Nephron (organoid): ENCODE results near the gene NPPB.

Experiments
- H3K27ac Mint-ChIP-seq, 3 experiments: 2 replicates each; pipeline ENCODE4 v1.8.0; 2020; ENCODE audit warnings: mixed read lengths in 3 of 3, mild to moderate bottlenecking in 2 of 3, moderate library complexity in 1 of 3
- H3K27me3 Mint-ChIP-seq: 2 replicates; pipeline ENCODE4 v1.8.0; 2021; ENCODE audit warnings: low read depth, mild to moderate bottlenecking, moderate library complexity, mixed read lengths
- H3K36me3 Mint-ChIP-seq: 2 replicates; pipeline ENCODE4 v1.8.0; 2020; ENCODE audit warnings: low read depth, mixed read lengths
- H3K4me1 Mint-ChIP-seq: 2 replicates; pipeline ENCODE4 v1.8.0; 2020; ENCODE audit warnings: mixed read lengths
- H3K4me3 Mint-ChIP-seq, 3 experiments: 2 replicates each; pipeline ENCODE4 v1.8.0; 2020; ENCODE audit warnings: mild to moderate bottlenecking in 3 of 3, mixed read lengths in 3 of 3, moderate library complexity in 2 of 3
- H3K9me3 Mint-ChIP-seq: 2 replicates; pipeline ENCODE4 v1.8.0; 2020; ENCODE audit warnings: mixed read lengths
- TF ChIP-seq, protein P1 (sequence below), 3 experiments: fragments of 200-600 bp; sonication (generic); IDR thresholded peaks; one replicate each; pipeline ENCODE4 v1.5.0; 2021; ENCODE audit warnings: antibody characterized with exemption in 3 of 3; ENCODE audit not compliant: unreplicated experiment in 3 of 3

Gene NPPB

GRCh38 chr1:11891433-11892186 is 32.9 kb upstream of the NPPB start:
- no peak overlapping the region for H3K4me3 Mint-ChIP-seq
- no peak overlapping the region for H3K27ac Mint-ChIP-seq
- TF ChIP-seq, protein P1, sequence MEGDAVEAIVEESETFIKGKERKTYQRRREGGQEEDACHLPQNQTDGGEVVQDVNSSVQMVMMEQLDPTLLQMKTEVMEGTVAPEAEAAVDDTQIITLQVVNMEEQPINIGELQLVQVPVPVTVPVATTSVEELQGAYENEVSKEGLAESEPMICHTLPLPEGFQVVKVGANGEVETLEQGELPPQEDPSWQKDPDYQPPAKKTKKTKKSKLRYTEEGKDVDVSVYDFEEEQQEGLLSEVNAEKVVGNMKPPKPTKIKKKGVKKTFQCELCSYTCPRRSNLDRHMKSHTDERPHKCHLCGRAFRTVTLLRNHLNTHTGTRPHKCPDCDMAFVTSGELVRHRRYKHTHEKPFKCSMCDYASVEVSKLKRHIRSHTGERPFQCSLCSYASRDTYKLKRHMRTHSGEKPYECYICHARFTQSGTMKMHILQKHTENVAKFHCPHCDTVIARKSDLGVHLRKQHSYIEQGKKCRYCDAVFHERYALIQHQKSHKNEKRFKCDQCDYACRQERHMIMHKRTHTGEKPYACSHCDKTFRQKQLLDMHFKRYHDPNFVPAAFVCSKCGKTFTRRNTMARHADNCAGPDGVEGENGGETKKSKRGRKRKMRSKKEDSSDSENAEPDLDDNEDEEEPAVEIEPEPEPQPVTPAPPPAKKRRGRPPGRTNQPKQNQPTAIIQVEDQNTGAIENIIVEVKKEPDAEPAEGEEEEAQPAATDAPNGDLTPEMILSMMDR (IDR thresholded peaks at IDR 0.05; ENCODE audit: unreplicated experiment in 3 of 3), result no peak
- H3K9me3 Mint-ChIP-seq, result no peaks in the 10 kb centered on the region
- H3K36me3 Mint-ChIP-seq, result no peaks in the 10 kb centered on the region
- H3K4me1 Mint-ChIP-seq, result no peaks in the 10 kb centered on the region
- H3K27me3 Mint-ChIP-seq, result peaks cover 32% of the 10 kb centered on the region

- no peak overlapping the region for H3K27ac Mint-ChIP-seq
- no peaks in the 10 kb centered on the region for H3K9me3 Mint-ChIP-seq
- no peak overlapping the region for H3K4me3 Mint-ChIP-seq
- no peaks in the 10 kb centered on the region for H3K36me3 Mint-ChIP-seq
- TF ChIP-seq, protein P1 (IDR thresholded peaks at IDR 0.05; ENCODE audit: unreplicated experiment in 3 of 3), result no peak
- peaks cover 28% of the 10 kb centered on the region for H3K27me3 Mint-ChIP-seq
- H3K4me1 Mint-ChIP-seq, result no peaks in the 10 kb centered on the region
Observed at GRCh38 chr1:11888877-11889208, 30.1 kb upstream of the NPPB start.

DNA sequence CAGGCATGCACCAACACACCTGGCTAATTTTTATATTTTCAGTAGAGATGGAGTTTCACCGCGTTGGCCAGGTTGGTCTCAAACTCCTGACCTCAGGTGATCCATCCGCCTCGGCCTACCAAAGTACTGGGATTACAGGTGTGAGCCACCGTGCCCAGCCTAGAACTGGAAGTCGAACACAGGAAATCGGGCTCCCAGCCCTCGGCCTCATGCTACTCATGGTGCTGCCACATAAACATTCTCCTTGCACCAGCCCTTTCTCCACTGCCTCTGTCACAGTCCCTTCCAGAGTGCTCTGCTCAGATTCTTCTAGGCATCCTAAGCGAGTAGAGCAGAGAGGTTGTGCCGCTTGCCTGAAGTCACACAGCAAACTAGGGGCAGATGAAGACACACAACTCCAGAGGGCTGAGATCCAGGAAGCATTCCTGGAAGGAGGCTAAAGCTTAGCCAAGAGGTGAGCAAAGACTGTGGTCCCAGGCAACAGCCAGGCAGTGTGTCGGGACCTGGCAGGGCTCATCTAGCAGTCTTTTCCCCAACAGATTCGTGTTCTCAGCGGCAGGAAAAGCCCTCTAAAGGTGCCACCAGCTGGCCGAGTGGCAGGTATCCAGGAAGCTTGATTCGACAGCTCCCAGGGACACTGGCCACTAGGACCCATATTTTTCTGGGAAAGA is 29.6 kb upstream of the NPPB start:
- H3K4me3 Mint-ChIP-seq, result no peak overlapping the region
- H3K27me3 Mint-ChIP-seq, result peaks cover 27% of the 10 kb centered on the region
- H3K9me3 Mint-ChIP-seq, result no peaks in the 10 kb centered on the region
- H3K4me1 Mint-ChIP-seq, result no peaks in the 10 kb centered on the region
- TF ChIP-seq, protein P1 (IDR thresholded peaks at IDR 0.05; ENCODE audit: unreplicated experiment in 3 of 3), result no peak
- H3K27ac Mint-ChIP-seq, result no peak overlapping the region
- H3K36me3 Mint-ChIP-seq, result no peaks in the 10 kb centered on the region

GRCh38 chr1:11887666-11888007 is 28.9 kb upstream of the NPPB start:
- Mint-ChIP-seq H3K27ac (no peak overlapping the region), H3K4me1 (peaks cover 5% of the 10 kb centered on the region)
- TF ChIP-seq, protein P1 (IDR thresholded peaks at IDR 0.05; ENCODE audit: unreplicated experiment in 3 of 3), result no peak

DNA sequence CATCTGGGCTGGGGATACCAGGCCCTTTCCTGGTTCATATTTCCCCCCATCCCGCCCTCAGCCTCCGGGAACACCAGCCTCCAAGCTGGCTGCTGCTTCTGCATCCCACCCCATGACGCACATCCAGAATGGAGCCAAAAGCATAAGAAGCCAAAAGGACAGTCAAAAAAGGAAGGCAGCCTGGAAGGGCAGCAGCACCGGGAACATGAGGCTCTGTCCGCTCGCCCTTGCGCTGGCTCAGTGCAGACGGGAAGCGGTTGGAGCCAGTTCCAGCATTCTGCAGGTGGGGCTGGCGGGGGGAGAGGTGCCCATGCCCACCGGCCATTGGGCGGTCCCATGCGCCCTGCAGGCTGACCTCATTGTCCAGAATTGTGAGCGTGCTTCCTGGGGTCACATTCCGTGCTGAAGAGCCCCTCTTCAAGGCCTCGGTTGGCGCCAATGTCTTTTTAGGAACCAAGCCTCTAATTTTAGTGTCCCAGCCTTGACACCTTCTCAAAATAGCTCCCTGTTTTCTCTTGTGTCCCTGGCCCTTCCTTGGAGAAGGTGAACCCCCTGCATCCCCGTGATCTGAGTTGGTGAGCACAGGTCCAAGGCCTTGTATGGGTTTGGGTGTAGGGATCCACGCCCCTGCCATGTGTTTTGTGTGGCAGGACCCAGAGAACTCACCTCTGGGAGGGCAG is 28.4 kb upstream of the NPPB start:
- TF ChIP-seq, protein P1 (IDR thresholded peaks at IDR 0.05; ENCODE audit: unreplicated experiment in 3 of 3), result no peak
- no peak overlapping the region for H3K4me3 Mint-ChIP-seq
- peaks cover 22% of the 10 kb centered on the region for H3K27me3 Mint-ChIP-seq
- H3K9me3 Mint-ChIP-seq, result no peaks in the 10 kb centered on the region
- H3K4me1 Mint-ChIP-seq, result peaks cover 8% of the 10 kb centered on the region
- no peaks in the 10 kb centered on the region for H3K36me3 Mint-ChIP-seq
- H3K27ac Mint-ChIP-seq, result no peak overlapping the region

More at GRCh38 chr1:11887666-11888007, 28.9 kb upstream of the NPPB start:
- H3K27me3 Mint-ChIP-seq, result peaks cover 27% of the 10 kb centered on the region
- no peaks in the 10 kb centered on the region for H3K9me3 Mint-ChIP-seq
- H3K4me3 Mint-ChIP-seq, result no peak overlapping the region
- H3K36me3 Mint-ChIP-seq, result no peaks in the 10 kb centered on the region
